Glutamatergic neuron (in vitro differentiated cells): ENCODE results near the gene WASL. TPM values are rescaled to one million over a fixed set of nuclear protein-coding genes. Genes with fewer than 3 reads are reported as not detected.

Experiments
- DNase-seq: peaks from one replicate; pipeline ENCODE4 v3.0.0; 2022
- H3K27ac Mint-ChIP-seq: one replicate; pipeline ENCODE4 v1.8.0; 2020; ENCODE audit warnings: mild to moderate bottlenecking, mixed read lengths, inconsistent platforms; ENCODE audit not compliant: unreplicated experiment
- H3K27me3 Mint-ChIP-seq: one replicate; pipeline ENCODE4 v1.8.0; 2020; ENCODE audit warnings: mild to moderate bottlenecking, moderate library complexity, mixed read lengths, inconsistent platforms; ENCODE audit not compliant: unreplicated experiment
- H3K36me3 Mint-ChIP-seq: one replicate; pipeline ENCODE4 v1.8.0; 2020; ENCODE audit warnings: mild to moderate bottlenecking, mixed read lengths, inconsistent platforms; ENCODE audit not compliant: unreplicated experiment
- H3K4me1 Mint-ChIP-seq: one replicate; pipeline ENCODE4 v1.8.0; 2020; ENCODE audit warnings: mild to moderate bottlenecking, low read depth, mixed read lengths, inconsistent platforms; ENCODE audit not compliant: unreplicated experiment
- H3K4me3 Mint-ChIP-seq: one replicate; pipeline ENCODE4 v1.8.0; 2020; ENCODE audit warnings: mild to moderate bottlenecking, mixed read lengths, inconsistent platforms; ENCODE audit not compliant: unreplicated experiment
- H3K9me3 Mint-ChIP-seq: one replicate; pipeline ENCODE4 v1.8.0; 2020; ENCODE audit warnings: mild to moderate bottlenecking, moderate library complexity, mixed read lengths, inconsistent platforms; ENCODE audit not compliant: unreplicated experiment
- total RNA-seq: library from RNA; stranded (reverse); fragmentation: NEBNext Ultra II Directional; extraction: Animal tissue kit (Norgen Biotek cat#: 25700); gene quantifications from one replicate; pipeline ENCODE4 v1.2.1, GENCODE V29; 2021; ENCODE audit not compliant: unreplicated experiment
- TF ChIP-seq, protein P1 (sequence below): fragments of 200-600 bp; sonication (generic); IDR thresholded peaks from one replicate; pipeline ENCODE4 v1.5.0; 2021; ENCODE audit not compliant: partially characterized antibody, unreplicated experiment

Gene WASL
- total RNA-seq, 1 donor from 2014 or later = 33.0 TPM

DNA sequence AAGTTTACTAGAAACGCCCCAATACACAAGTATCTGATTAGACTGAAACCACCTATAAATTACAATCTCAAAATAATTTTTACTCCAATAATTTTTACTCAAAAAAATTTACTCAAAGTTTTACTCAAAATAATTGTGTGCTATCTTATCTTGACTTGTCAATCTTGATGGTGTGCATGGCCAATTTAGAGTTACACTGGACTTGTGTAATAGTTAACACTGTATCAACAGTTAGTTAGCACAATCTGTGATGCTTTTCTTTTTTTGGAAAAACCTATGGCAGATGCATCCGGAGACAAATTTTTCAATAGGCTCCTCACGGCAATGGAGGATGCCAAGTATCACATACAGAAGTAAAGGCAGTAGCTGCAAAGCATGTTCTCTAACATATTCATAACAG, 68.2 kb downstream of the WASL start:
- TF ChIP-seq, protein P1, sequence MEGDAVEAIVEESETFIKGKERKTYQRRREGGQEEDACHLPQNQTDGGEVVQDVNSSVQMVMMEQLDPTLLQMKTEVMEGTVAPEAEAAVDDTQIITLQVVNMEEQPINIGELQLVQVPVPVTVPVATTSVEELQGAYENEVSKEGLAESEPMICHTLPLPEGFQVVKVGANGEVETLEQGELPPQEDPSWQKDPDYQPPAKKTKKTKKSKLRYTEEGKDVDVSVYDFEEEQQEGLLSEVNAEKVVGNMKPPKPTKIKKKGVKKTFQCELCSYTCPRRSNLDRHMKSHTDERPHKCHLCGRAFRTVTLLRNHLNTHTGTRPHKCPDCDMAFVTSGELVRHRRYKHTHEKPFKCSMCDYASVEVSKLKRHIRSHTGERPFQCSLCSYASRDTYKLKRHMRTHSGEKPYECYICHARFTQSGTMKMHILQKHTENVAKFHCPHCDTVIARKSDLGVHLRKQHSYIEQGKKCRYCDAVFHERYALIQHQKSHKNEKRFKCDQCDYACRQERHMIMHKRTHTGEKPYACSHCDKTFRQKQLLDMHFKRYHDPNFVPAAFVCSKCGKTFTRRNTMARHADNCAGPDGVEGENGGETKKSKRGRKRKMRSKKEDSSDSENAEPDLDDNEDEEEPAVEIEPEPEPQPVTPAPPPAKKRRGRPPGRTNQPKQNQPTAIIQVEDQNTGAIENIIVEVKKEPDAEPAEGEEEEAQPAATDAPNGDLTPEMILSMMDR = no peak
- H3K27ac Mint-ChIP-seq = no peak overlapping the region
- no peaks in the 10 kb centered on the region for H3K36me3 Mint-ChIP-seq
- H3K27me3 Mint-ChIP-seq = no peaks in the 10 kb centered on the region
- no peak overlapping the region for H3K4me3 Mint-ChIP-seq
- no peak for DNase-seq
- H3K4me1 Mint-ChIP-seq = peaks cover 6% of the 10 kb centered on the region
- H3K9me3 Mint-ChIP-seq = no peaks in the 10 kb centered on the region

DNA sequence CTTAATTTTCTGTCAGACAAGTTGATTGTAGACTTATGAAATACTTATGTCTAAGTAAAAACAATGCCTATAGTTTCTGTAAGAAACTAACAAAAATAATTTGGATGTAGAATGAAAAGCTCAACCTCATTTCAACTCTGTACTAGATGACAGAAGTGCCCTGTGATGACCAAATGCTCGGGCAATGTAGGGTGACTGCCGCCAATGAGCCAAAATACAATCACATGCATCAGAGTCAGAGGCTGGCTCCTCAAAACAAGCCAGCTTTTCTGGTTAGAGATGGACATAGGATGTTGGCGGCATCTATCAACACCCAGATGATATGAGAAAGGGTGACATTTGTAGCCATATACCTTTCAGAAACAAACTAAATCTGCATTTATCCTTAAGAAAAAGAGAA, 69.2 kb downstream of the WASL start:
- Mint-ChIP-seq H3K4me3 (no peak overlapping the region), H3K4me1 (peaks cover 6% of the 10 kb centered on the region), H3K27ac (no peak overlapping the region), H3K9me3 (no peaks in the 10 kb centered on the region), H3K36me3 (no peaks in the 10 kb centered on the region), H3K27me3 (no peaks in the 10 kb centered on the region)
- DNase-seq = no peak
- TF ChIP-seq, protein P1 = no peak

DNA sequence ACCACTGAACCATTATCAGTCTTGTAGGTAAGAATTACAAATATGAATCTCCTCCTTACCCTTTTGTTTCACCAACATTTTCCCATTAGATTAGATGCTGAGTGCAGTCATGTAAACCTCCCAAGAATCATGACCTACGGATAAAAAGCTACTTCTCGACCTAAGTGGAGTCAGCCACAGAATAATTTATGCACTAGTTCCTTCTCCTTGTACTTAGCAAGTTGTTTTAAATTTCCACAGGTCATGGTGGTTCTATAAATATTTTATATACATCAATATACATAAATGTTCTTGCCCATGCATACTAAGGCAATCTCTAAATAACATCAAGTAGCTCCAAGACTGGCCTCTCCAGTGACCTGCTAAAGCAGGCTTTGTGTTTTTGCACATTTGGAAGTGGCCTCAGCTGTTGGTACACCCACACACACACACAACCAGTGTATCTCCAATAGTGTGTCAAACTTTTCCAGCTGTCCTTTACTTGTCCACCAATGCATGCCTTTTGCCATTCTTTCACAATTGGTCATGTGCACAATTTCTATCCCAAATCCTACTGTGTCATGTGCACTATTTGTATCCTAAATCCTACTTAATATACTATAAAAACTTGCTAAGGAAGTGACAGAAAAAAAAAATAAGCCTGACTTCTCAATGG, 71.6 kb downstream of the WASL start:
- TF ChIP-seq, protein P1 = no peak
- Mint-ChIP-seq H3K4me3 (no peak overlapping the region), H3K27me3 (no peaks in the 10 kb centered on the region), H3K36me3 (no peaks in the 10 kb centered on the region), H3K27ac (no peak overlapping the region), H3K9me3 (no peaks in the 10 kb centered on the region), H3K4me1 (peaks cover 6% of the 10 kb centered on the region)
- no peak for DNase-seq

DNA sequence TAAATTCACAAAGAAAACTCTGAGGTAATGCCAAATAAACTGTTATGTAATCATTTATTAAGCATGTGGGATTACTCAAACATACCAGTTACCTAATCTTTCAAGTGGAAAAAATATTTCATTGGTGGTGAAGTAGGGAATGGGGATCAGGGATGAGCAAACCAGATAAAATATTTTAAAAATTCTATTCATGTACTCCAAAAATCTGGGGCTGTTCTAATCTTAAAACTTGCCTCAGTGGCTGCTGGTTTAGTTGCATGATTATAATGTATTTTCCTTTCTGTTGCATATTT, 73.7 kb downstream of the WASL start:
- H3K4me3 Mint-ChIP-seq = no peak overlapping the region
- no peak for DNase-seq
- TF ChIP-seq, protein P1 = no peak
- no peaks in the 10 kb centered on the region for H3K4me1 Mint-ChIP-seq
- H3K9me3 Mint-ChIP-seq = no peaks in the 10 kb centered on the region
- no peaks in the 10 kb centered on the region for H3K36me3 Mint-ChIP-seq
- H3K27ac Mint-ChIP-seq = no peak overlapping the region
- peaks cover 2% of the 10 kb centered on the region for H3K27me3 Mint-ChIP-seq

DNA sequence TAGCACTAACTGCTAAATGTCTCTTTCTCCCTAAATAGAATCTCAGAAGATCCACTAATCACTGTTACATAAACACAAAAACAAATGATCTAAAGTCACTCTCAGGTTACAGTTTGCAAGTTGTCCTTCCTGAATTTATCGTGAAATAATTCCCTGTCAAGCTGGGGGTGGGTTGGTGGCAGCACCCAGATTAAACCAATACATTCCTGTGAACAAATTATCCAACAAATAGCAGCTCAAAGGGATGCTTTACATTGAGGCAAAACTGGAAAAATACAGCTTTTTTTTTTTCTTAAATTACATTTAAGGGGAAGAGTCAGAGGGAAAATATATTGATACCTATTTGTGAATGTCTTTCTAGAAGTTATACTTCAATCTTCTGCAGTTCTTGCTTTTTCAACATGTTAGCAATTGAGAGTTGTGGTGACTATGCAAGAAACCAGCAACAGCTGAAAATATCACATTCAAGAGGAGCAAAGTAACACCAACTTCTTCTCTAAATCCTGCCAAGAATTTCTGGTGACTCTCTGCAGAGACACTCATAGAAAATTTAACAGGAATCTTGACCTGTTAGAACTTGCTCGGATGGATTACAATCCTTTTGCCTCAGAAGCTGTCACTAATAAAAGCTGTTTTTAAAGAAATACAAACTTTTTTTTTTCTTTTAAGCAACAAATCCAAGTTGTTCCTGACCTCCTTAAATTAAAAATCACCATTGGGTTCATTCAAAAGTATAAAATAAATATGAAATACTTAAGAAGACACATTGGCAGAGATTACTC, 74.2 kb downstream of the WASL start:
- no peaks in the 10 kb centered on the region for H3K4me1 Mint-ChIP-seq
- DNase-seq = no peak
- H3K27ac Mint-ChIP-seq = no peak overlapping the region
- TF ChIP-seq, protein P1 = no peak
- no peaks in the 10 kb centered on the region for H3K36me3 Mint-ChIP-seq
- no peaks in the 10 kb centered on the region for H3K9me3 Mint-ChIP-seq
- H3K4me3 Mint-ChIP-seq = no peak overlapping the region
- peaks cover 2% of the 10 kb centered on the region for H3K27me3 Mint-ChIP-seq
